ENCODE results near the gene CELA1. TPM values are rescaled to one million over a fixed set of nuclear protein-coding genes. Genes with fewer than 3 reads are reported as not detected.

Gene CELA1
- total RNA-seq, 4 donors from 2014 or later = not detected

- H3K4me3 ChIP-seq = no peak overlapping the region
- no peak for TF ChIP-seq CTCF (IDR thresholded peaks at IDR 0.05)
- TF ChIP-seq POLR2A (IDR thresholded peaks at IDR 0.05) = no peak
- intact Hi-C loops (cut with DNase I; ENCODE audit: low total_unique reads) = no loop called here
- DNase-seq = no peak
- H3K27ac ChIP-seq = no peak overlapping the region
- H3K27me3 ChIP-seq = no peaks in the 10 kb centered on the region
- no peaks in the 10 kb centered on the region for H3K9me3 ChIP-seq
- no peaks in the 10 kb centered on the region for H3K4me1 ChIP-seq
- no peaks in the 10 kb centered on the region for H3K36me3 ChIP-seq
These were observed 23.0 kb downstream of the CELA1 start for GRCh38 chr12:51323317-51323960.

GRCh38 chr12:51322452-51322851, 24.0 kb downstream of the CELA1 start:
- no peaks in the 10 kb centered on the region for H3K27me3 ChIP-seq
- DNase-seq = no peak
- H3K27ac ChIP-seq = no peak overlapping the region
- TF ChIP-seq CTCF (IDR thresholded peaks at IDR 0.05) (no peak), POLR2A (IDR thresholded peaks at IDR 0.05) (no peak)
- no peaks in the 10 kb centered on the region for H3K9me3 ChIP-seq
- H3K4me1 ChIP-seq = no peaks in the 10 kb centered on the region
- intact Hi-C loops (cut with DNase I; ENCODE audit: low total_unique reads) = no loop called here
- no peak overlapping the region for H3K4me3 ChIP-seq
- H3K36me3 ChIP-seq = no peaks in the 10 kb centered on the region

- H3K4me3 ChIP-seq = no peak overlapping the region
- H3K36me3 ChIP-seq = no peaks in the 10 kb centered on the region
- intact Hi-C loops (cut with DNase I; ENCODE audit: low total_unique reads) = no loop called here
- H3K9me3 ChIP-seq = no peaks in the 10 kb centered on the region
- no peak overlapping the region for H3K27ac ChIP-seq
- no peak for DNase-seq
- H3K4me1 ChIP-seq = no peaks in the 10 kb centered on the region
- TF ChIP-seq POLR2A (IDR thresholded peaks at IDR 0.05) = no peak
- no peak for TF ChIP-seq CTCF (IDR thresholded peaks at IDR 0.05)
- H3K27me3 ChIP-seq = no peaks in the 10 kb centered on the region
These were observed 24.6 kb downstream of the CELA1 start for GRCh38 chr12:51321882-51322281.

GRCh38 chr12:51320695-51321320, 25.7 kb downstream of the CELA1 start:
- Histone ChIP-seq H3K27ac (no peak overlapping the region), H3K36me3 (no peaks in the 10 kb centered on the region), H3K4me1 (no peaks in the 10 kb centered on the region), H3K27me3 (no peaks in the 10 kb centered on the region), H3K4me3 (no peak overlapping the region), H3K9me3 (no peaks in the 10 kb centered on the region)
- intact Hi-C loops (cut with DNase I; ENCODE audit: low total_unique reads) = no loop called here
- TF ChIP-seq CTCF (IDR thresholded peaks at IDR 0.05) (no peak), POLR2A (IDR thresholded peaks at IDR 0.05) (no peak)
- no peak for DNase-seq

GRCh38 chr12:51320311-51320694, 26.2 kb downstream of the CELA1 start:
- Histone ChIP-seq H3K4me1 (no peaks in the 10 kb centered on the region), H3K27ac (no peak overlapping the region)
- intact Hi-C loops (cut with DNase I; ENCODE audit: low total_unique reads) = no loop called here

More at GRCh38 chr12:51320311-51320694, 26.2 kb downstream of the CELA1 start:
- no peak overlapping the region for H3K4me3 ChIP-seq
- TF ChIP-seq CTCF (IDR thresholded peaks at IDR 0.05) = no peak
- no peak for TF ChIP-seq POLR2A (IDR thresholded peaks at IDR 0.05)
- no peak for DNase-seq
- no peaks in the 10 kb centered on the region for H3K36me3 ChIP-seq
- no peaks in the 10 kb centered on the region for H3K9me3 ChIP-seq
- no peaks in the 10 kb centered on the region for H3K27me3 ChIP-seq

All from uterus (tissue), 4 donors.